CD4-positive, alpha-beta T cell treated with Interleukin-4 for 1 hour (primary cell): ENCODE data around the gene TNRC6B.
"Not testable (repeated sequence)": the region's sequence is repeated elsewhere in the genome, so short reads cannot be mapped to it uniquely, and the experiment has no call there.

Experiments
- DNase-seq, 2 donors: peaks; one replicate each; pipeline ENCODE4 v3.0.0-alpha.2; 2020 to 2022

TNRC6B gene

GRCh38 chr22:40376149-40376548 is 198.4 kb downstream of the TNRC6B start:
- DNase-seq: no peak

DNA sequence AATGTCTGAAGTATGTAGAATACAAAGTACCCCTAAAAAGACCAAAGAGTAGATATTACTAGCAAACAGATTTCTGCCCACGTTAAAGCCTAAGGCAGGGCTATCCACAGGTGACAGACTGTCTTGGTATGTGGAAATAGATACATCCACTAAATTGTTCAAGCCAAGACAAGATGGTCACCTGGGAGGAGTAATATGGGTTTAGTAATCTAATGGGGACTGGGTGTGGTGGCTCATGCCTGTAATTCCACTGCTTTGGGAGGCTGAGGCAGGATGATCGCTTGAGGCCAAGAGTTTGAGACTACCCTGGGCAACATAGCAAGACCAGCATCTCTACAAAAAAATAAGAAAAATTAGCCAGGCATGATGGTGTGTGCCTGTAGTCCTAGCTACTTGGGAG is 200.2 kb downstream of the TNRC6B start:
- no peak for DNase-seq

- not testable (repeated sequence) for DNase-seq
Observed at GRCh38 chr22:40378448-40378847, 200.7 kb downstream of the TNRC6B start.

GRCh38 chr22:40381461-40381860 is 203.7 kb downstream of the TNRC6B start:
- no peak for DNase-seq

DNA sequence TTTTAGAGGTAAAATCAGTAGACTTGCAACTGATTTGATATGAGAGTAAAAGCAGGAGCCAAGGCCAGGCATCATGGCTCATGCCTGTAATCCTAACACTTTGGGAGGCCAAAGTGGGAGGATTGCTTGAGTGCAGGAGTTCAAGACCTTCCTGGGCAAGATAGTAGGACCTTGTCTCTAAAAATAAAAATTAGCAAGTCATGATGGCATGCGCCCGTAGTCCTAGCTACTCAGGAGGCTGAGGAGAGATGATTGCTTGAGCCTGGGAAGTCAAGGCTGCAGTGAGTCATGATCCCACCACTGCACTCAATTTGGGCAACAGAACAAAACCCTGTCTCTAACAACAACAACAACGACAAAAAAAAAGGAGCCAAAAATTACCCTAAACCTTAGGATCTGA is 206.2 kb downstream of the TNRC6B start:
- DNase-seq: no peak

- DNase-seq: peak; percentile 58 to 59
Observed at GRCh38 chr22:40385036-40385782, 207.5 kb downstream of the TNRC6B start.
